Measurements from ENCODE around the gene MRRF. TPM values are rescaled to one million over a fixed set of nuclear protein-coding genes. Genes with fewer than 3 reads are reported as not detected.

MRRF gene
- total and polyA plus RNA-seq, 2 experiments from 2014 or later, result 23.7 to 30.8 TPM

- DNase-seq, result no peak
- no peak overlapping the region for H3K4me2 ChIP-seq (ENCODE audit: unreplicated experiment)
- no peak overlapping the region for H2AFZ ChIP-seq
- no peak overlapping the region for H3K9ac ChIP-seq
- in situ Hi-C loops (cut with MboI), result no loop called here
- no peak overlapping the region for H3K27ac ChIP-seq
- no peaks in the 10 kb centered on the region for H3K79me2 ChIP-seq (ENCODE audit: insufficient read depth)
- no peaks in the 10 kb centered on the region for H3K4me1 ChIP-seq (ENCODE audit: insufficient read depth)
- H4K20me1 ChIP-seq (ENCODE audit: insufficient read depth), result no peaks in the 10 kb centered on the region
- peaks cover 69% of the 10 kb centered on the region for H3K36me3 ChIP-seq (ENCODE audit: low read depth)
- 98 to 99% methylated on average over 3 of the region's 3 CpGs for WGBS, 2 experiments (ENCODE audit: low coverage in 1 of 2, low lambda C conversion rate in 2 of 2, missing lambda C conversion rate in 2 of 2)
- no peaks in the 10 kb centered on the region for H3K9me2 ChIP-seq (ENCODE audit: insufficient read depth)
- H3K4me3 ChIP-seq, result no peak overlapping the region
- 0 out of 2 replicates have a peak, but pooled peaks cover 17% of the 10 kb centered on the region for H3F3A ChIP-seq (ENCODE audit: insufficient read depth)
- TF ChIP-seq EZH2phosphoT487 (IDR thresholded peaks at IDR 0.05; ENCODE audit: insufficient read depth, low read depth), result no peak
- no peak for TF ChIP-seq EZH2 (IDR thresholded peaks at IDR 0.05; ENCODE audit: insufficient read depth, poor library complexity, severe bottlenecking)
- H3K27me3 ChIP-seq (replicated peaks; ENCODE audit: insufficient read depth), result no peaks in the 10 kb centered on the region
- no peaks in the 10 kb centered on the region for H3K9me3 ChIP-seq (ENCODE audit: low read depth)
Observed at GRCh38 chr9:122244349-122244748, 20.3 kb upstream of the MRRF start.

GRCh38 chr9:122246666-122247065 lies 18.0 kb upstream of the MRRF start:
- DNase-seq, result no peak
- H3K27me3 ChIP-seq (replicated peaks; ENCODE audit: insufficient read depth), result no peaks in the 10 kb centered on the region
- H3K27ac ChIP-seq, result no peak overlapping the region
- in situ Hi-C loops (cut with MboI), result no loop called here
- no peak overlapping the region for H3K9ac ChIP-seq
- WGBS, 2 experiments (ENCODE audit: low coverage in 1 of 2, low lambda C conversion rate in 2 of 2, missing lambda C conversion rate in 2 of 2), result 98 to 100% methylated on average over 3 of the region's 3 CpGs
- peaks cover 55% of the 10 kb centered on the region for H3K36me3 ChIP-seq (ENCODE audit: low read depth)
- H3K79me2 ChIP-seq (ENCODE audit: insufficient read depth), result 0 out of 2 replicates have a peak, but pooled peaks cover 5% of the 10 kb centered on the region
- H2AFZ ChIP-seq, result no peak overlapping the region
- no peaks in the 10 kb centered on the region for H3K4me1 ChIP-seq (ENCODE audit: insufficient read depth)
- 0 out of 2 replicates have a peak, but pooled peaks cover 8% of the 10 kb centered on the region for H3F3A ChIP-seq (ENCODE audit: insufficient read depth)
- H4K20me1 ChIP-seq (ENCODE audit: insufficient read depth), result no peaks in the 10 kb centered on the region
- no peak overlapping the region for H3K4me3 ChIP-seq
- no peak for TF ChIP-seq EZH2phosphoT487 (IDR thresholded peaks at IDR 0.05; ENCODE audit: insufficient read depth, low read depth)
- H3K9me3 ChIP-seq (ENCODE audit: low read depth), result no peaks in the 10 kb centered on the region
- no peaks in the 10 kb centered on the region for H3K9me2 ChIP-seq (ENCODE audit: insufficient read depth)
- H3K4me2 ChIP-seq (ENCODE audit: unreplicated experiment), result no peak overlapping the region

DNA sequence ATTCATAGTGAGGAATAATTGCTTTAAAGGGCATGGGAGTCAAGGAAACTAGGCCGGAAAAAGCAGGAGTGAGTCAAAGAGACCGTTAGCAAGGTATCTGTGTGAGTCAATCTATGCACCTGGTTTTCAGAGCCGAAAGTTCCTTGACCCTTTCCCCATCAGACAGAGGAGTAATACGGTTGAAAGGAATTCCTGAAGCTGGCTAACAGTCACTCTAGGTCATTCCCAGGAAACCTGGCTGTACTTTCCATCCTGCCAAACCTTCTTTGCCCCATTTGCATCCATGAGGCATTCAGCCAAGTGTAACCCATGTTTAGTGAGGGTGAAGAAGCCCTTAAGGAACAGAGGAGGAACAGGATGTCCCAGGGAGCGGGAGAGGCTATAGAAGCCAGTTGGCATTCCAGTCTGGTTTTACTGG lies 16.2 kb upstream of the MRRF start:
- in situ Hi-C loops (cut with MboI), result no loop called here
- Histone ChIP-seq H3K36me3 (ENCODE audit: low read depth) (peaks cover 43% of the 10 kb centered on the region), H4K20me1 (ENCODE audit: insufficient read depth) (no peaks in the 10 kb centered on the region), H3K27ac (no peak overlapping the region), H2AFZ (no peak overlapping the region), H3K4me2 (ENCODE audit: unreplicated experiment) (no peak overlapping the region), H3K4me3 (no peak overlapping the region), H3K79me2 (ENCODE audit: insufficient read depth) (peaks cover 18% of the 10 kb centered on the region; the same call in 1 of the 2 replicates), H3K4me1 (ENCODE audit: insufficient read depth) (no peaks in the 10 kb centered on the region), H3K9me3 (ENCODE audit: low read depth) (no peaks in the 10 kb centered on the region), H3K27me3 (replicated peaks; ENCODE audit: insufficient read depth) (no peaks in the 10 kb centered on the region), H3K9ac (no peak overlapping the region), H3K9me2 (ENCODE audit: insufficient read depth) (no peaks in the 10 kb centered on the region), H3F3A (ENCODE audit: insufficient read depth) (0 out of 2 replicates have a peak, but pooled peaks cover 8% of the 10 kb centered on the region)
- no peak for TF ChIP-seq EZH2phosphoT487 (IDR thresholded peaks at IDR 0.05; ENCODE audit: insufficient read depth, low read depth)
- no peak for TF ChIP-seq EZH2 (IDR thresholded peaks at IDR 0.05; ENCODE audit: insufficient read depth, poor library complexity, severe bottlenecking)
- no peak for DNase-seq
- WGBS, 2 experiments (ENCODE audit: low coverage in 1 of 2, low lambda C conversion rate in 2 of 2, missing lambda C conversion rate in 2 of 2), result 93 to 98% methylated on average over 5 of the region's 5 CpGs

DNA sequence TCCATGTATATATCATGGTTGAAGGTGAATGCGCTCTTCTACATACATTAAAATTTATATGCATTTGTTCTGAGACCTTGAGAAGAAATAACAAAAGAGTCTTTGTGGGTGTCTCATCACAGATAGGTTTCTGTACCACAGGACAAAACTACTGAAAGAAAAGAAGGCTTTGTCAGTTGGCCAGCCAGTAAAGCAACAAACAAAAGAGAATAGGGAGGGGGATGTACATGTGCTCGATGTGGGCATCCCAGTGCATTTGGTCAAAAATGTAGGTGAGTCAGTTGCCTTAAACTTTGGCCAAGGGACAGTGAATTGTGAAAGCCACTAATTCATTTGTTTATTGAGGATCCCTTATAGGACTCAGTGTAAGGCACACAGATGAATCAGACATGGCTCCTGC lies 13.3 kb upstream of the MRRF start:
- Histone ChIP-seq H3K36me3 (ENCODE audit: low read depth) (peaks cover 33% of the 10 kb centered on the region), H3K27me3 (replicated peaks; ENCODE audit: insufficient read depth) (no peaks in the 10 kb centered on the region), H2AFZ (no peak overlapping the region), H3K9ac (no peak overlapping the region), H3K4me1 (ENCODE audit: insufficient read depth) (no peaks in the 10 kb centered on the region), H4K20me1 (ENCODE audit: insufficient read depth) (no peaks in the 10 kb centered on the region), H3K27ac (no peak overlapping the region), H3K4me3 (no peak overlapping the region), H3K9me3 (ENCODE audit: low read depth) (no peaks in the 10 kb centered on the region), H3K9me2 (ENCODE audit: insufficient read depth) (no peaks in the 10 kb centered on the region), H3K4me2 (ENCODE audit: unreplicated experiment) (no peak overlapping the region), H3K79me2 (ENCODE audit: insufficient read depth) (peaks cover 46% of the 10 kb centered on the region), H3F3A (ENCODE audit: insufficient read depth) (no peaks in the 10 kb centered on the region)
- TF ChIP-seq EZH2 (IDR thresholded peaks at IDR 0.05; ENCODE audit: insufficient read depth, poor library complexity, severe bottlenecking) (no peak), EZH2phosphoT487 (IDR thresholded peaks at IDR 0.05; ENCODE audit: insufficient read depth, low read depth) (no peak)
- WGBS, 2 experiments (ENCODE audit: low coverage in 1 of 2, low lambda C conversion rate in 2 of 2, missing lambda C conversion rate in 2 of 2), result 94 to 97% methylated on average over 2 of the region's 2 CpGs
- no peak for DNase-seq
- in situ Hi-C loops (cut with MboI), result no loop called here

- H3K4me2 ChIP-seq (ENCODE audit: unreplicated experiment), result no peak overlapping the region
- no peak overlapping the region for H3K4me3 ChIP-seq
- no peaks in the 10 kb centered on the region for H3K4me1 ChIP-seq (ENCODE audit: insufficient read depth)
- no peak overlapping the region for H2AFZ ChIP-seq
- H3K9ac ChIP-seq, result no peak overlapping the region
- H3K36me3 ChIP-seq (ENCODE audit: low read depth), result peaks cover 23% of the 10 kb centered on the region; the same call in 1 of the 2 replicates
- H3K27me3 ChIP-seq (replicated peaks; ENCODE audit: insufficient read depth), result no peaks in the 10 kb centered on the region
- H3K79me2 ChIP-seq (ENCODE audit: insufficient read depth), result peaks cover 58% of the 10 kb centered on the region
- in situ Hi-C loops (cut with MboI), result no loop called here
- WGBS, 2 experiments (ENCODE audit: low coverage in 1 of 2, low lambda C conversion rate in 2 of 2, missing lambda C conversion rate in 2 of 2), result 84 to 94% methylated on average over 5 of the region's 5 CpGs
- DNase-seq, result no peak
- H3F3A ChIP-seq (ENCODE audit: insufficient read depth), result no peaks in the 10 kb centered on the region
- no peaks in the 10 kb centered on the region for H3K9me3 ChIP-seq (ENCODE audit: low read depth)
- H3K27ac ChIP-seq, result no peak overlapping the region
- no peaks in the 10 kb centered on the region for H3K9me2 ChIP-seq (ENCODE audit: insufficient read depth)
- no peak for TF ChIP-seq EZH2 (IDR thresholded peaks at IDR 0.05; ENCODE audit: insufficient read depth, poor library complexity, severe bottlenecking)
- TF ChIP-seq EZH2phosphoT487 (IDR thresholded peaks at IDR 0.05; ENCODE audit: insufficient read depth, low read depth), result no peak
- H4K20me1 ChIP-seq (ENCODE audit: insufficient read depth), result no peaks in the 10 kb centered on the region
Observed at GRCh38 chr9:122252796-122253195, 11.9 kb upstream of the MRRF start.
